K562 treated with DMSO at 1 percent for 4 hours (cell line): ENCODE data around the gene NGRN. TPM values are rescaled to one million over a fixed set of nuclear protein-coding genes. Genes with fewer than 3 reads are reported as not detected.

ENCODE experiments used
- total RNA-seq: library from RNA; unstranded; fragments of 300-600 nt; gene quantifications from 2 replicates; pipeline ENCODE4 v1.2.3, GENCODE V29; 2022; ENCODE audit not compliant: insufficient read depth

The NGRN gene
- 55.7 and 60.1 TPM in 2 replicates for total RNA-seq

GRCh38 chr15:90265271-90266060 is at the start of gene NGRN:
Gene NGRN, plus strand, starts transcription at chr15:90265672. Its CDS starts 41 bp downstream, at chr15:90265713.

GRCh38 chr15:90233387-90234095 is 31.9 kb upstream of the NGRN start, which contains the start of gene CIB1:
Gene CIB1, minus strand, starts transcription at chr15:90233941. Its CDS starts 56 bp downstream, at chr15:90233885.

GRCh38 chr15:90234096-90234988 is 31.1 kb upstream of the NGRN start, which contains the start of gene GDPGP1:
Gene GDPGP1, plus strand, starts transcription at chr15:90234209. Its CDS starts 6,700 bp downstream, at chr15:90240909.

GRCh38 chr15:90249203-90249863 is 16.1 kb upstream of the NGRN start, which contains the start of gene TTLL13:
Gene TTLL13, plus strand, starts transcription at chr15:90249556. Its CDS starts 1,075 bp downstream, at chr15:90250631.

Other genes with a start within 250 kb of the NGRN start
- 86.0 and 111 TPM in 2 replicates for gene IDH2, start 163.2 kb upstream of the NGRN start, total RNA-seq
- gene SEMA4B, start 64.3 kb upstream of the NGRN start, total RNA-seq = 25.2 and 36.5 TPM in 2 replicates
- gene CIB1, start 31.7 kb upstream of the NGRN start, total RNA-seq = 126 and 166 TPM in 2 replicates
- 1.7 and 4.0 TPM in 2 replicates for gene GDPGP1, start 31.5 kb upstream of the NGRN start, total RNA-seq
- not detected in 2 replicates for gene TTLL13, start 16.1 kb upstream of the NGRN start, total RNA-seq
- gene ZNF774, start 86.6 kb downstream of the NGRN start, total RNA-seq = 0.65 and 1.1 TPM in 2 replicates
- gene IQGAP1, start 122.6 kb downstream of the NGRN start, total RNA-seq = 72.0 and 73.1 TPM in 2 replicates